ENCODE results near the gene IL18. TPM values are rescaled to one million over a fixed set of nuclear protein-coding genes. Genes with fewer than 3 reads are reported as not detected.

The IL18 gene
- total RNA-seq, 1 donor from 2014 or later, result not detected

- Histone ChIP-seq H3K27ac (no peak overlapping the region), H3K4me2 (no peak overlapping the region), H3K27me3 (peaks cover 42% of the 10 kb centered on the region), H3K9ac (no peak overlapping the region), H3K4me3 (no peak overlapping the region), H3K79me2 (ENCODE audit: low read depth) (no peaks in the 10 kb centered on the region), H3K4me1 (no peaks in the 10 kb centered on the region), H3K9me3 (ENCODE audit: low read depth) (no peaks in the 10 kb centered on the region), H2AFZ (replicated peaks) (no peak overlapping the region), H3F3A (ENCODE audit: low read depth) (no peaks in the 10 kb centered on the region), H3K36me3 (no peaks in the 10 kb centered on the region), H4K20me1 (ENCODE audit: low read depth) (no peaks in the 10 kb centered on the region)
- H3K27me3 Mint-ChIP-seq (ENCODE audit: insufficient read depth, low read depth), result no peaks in the 10 kb centered on the region
- H3K4me1 Mint-ChIP-seq, result peaks cover 9% of the 10 kb centered on the region
- no peaks in the 10 kb centered on the region for H3K36me3 Mint-ChIP-seq
- no peak overlapping the region for H3K27ac Mint-ChIP-seq
- H3K4me3 Mint-ChIP-seq, result no peak overlapping the region
- peaks cover 4% of the 10 kb centered on the region for H3K9me3 Mint-ChIP-seq
- TF ChIP-seq EZH2phosphoT487 (IDR thresholded peaks at IDR 0.05) (no peak), CTCF (IDR thresholded peaks at IDR 0.05) (no peak), EZH2 (IDR thresholded peaks at IDR 0.05) (no peak)
- no peak for DNase-seq (ENCODE audit: low spot score)
Measured at GRCh38 chr11:112179601-112180000, 15.7 kb upstream of the IL18 start.

GRCh38 chr11:112178936-112179335 lies 15.0 kb upstream of the IL18 start:
- Histone ChIP-seq H2AFZ (replicated peaks) (no peak overlapping the region), H3K79me2 (ENCODE audit: low read depth) (no peaks in the 10 kb centered on the region), H3K4me3 (no peak overlapping the region), H3K36me3 (no peaks in the 10 kb centered on the region), H3K4me1 (no peaks in the 10 kb centered on the region), H3K9me3 (ENCODE audit: low read depth) (no peaks in the 10 kb centered on the region), H3K27ac (no peak overlapping the region), H4K20me1 (ENCODE audit: low read depth) (no peaks in the 10 kb centered on the region), H3K27me3 (peaks cover 42% of the 10 kb centered on the region), H3K4me2 (no peak overlapping the region), H3K9ac (no peak overlapping the region), H3F3A (ENCODE audit: low read depth) (no peaks in the 10 kb centered on the region)
- Mint-ChIP-seq H3K36me3 (no peaks in the 10 kb centered on the region), H3K27me3 (ENCODE audit: insufficient read depth, low read depth) (no peaks in the 10 kb centered on the region), H3K4me3 (no peak overlapping the region), H3K4me1 (peaks cover 10% of the 10 kb centered on the region), H3K27ac (no peak overlapping the region), H3K9me3 (peaks cover 4% of the 10 kb centered on the region)
- DNase-seq (ENCODE audit: low spot score), result no peak
- TF ChIP-seq EZH2 (IDR thresholded peaks at IDR 0.05), result no peak
- TF ChIP-seq EZH2phosphoT487 (IDR thresholded peaks at IDR 0.05), result no peak
- TF ChIP-seq CTCF (IDR thresholded peaks at IDR 0.05), result no peak

GRCh38 chr11:112178428-112178827 lies 14.5 kb upstream of the IL18 start:
- H2AFZ ChIP-seq (replicated peaks), result no peak overlapping the region
- no peaks in the 10 kb centered on the region for H3K36me3 Mint-ChIP-seq
- no peak overlapping the region for H3K9ac ChIP-seq
- H3K79me2 ChIP-seq (ENCODE audit: low read depth), result no peaks in the 10 kb centered on the region
- no peaks in the 10 kb centered on the region for H3K27me3 Mint-ChIP-seq (ENCODE audit: insufficient read depth, low read depth)
- TF ChIP-seq EZH2 (IDR thresholded peaks at IDR 0.05) (no peak), CTCF (IDR thresholded peaks at IDR 0.05) (no peak), EZH2phosphoT487 (IDR thresholded peaks at IDR 0.05) (no peak)
- H3K4me1 Mint-ChIP-seq, result peaks cover 10% of the 10 kb centered on the region
- H3K4me3 Mint-ChIP-seq, result no peak overlapping the region
- H3K9me3 Mint-ChIP-seq, result peaks cover 4% of the 10 kb centered on the region
- H3K4me1 ChIP-seq, result no peaks in the 10 kb centered on the region
- no peaks in the 10 kb centered on the region for H3F3A ChIP-seq (ENCODE audit: low read depth)
- H4K20me1 ChIP-seq (ENCODE audit: low read depth), result no peaks in the 10 kb centered on the region
- no peak for DNase-seq (ENCODE audit: low spot score)
- no peaks in the 10 kb centered on the region for H3K36me3 ChIP-seq
- no peak overlapping the region for H3K27ac Mint-ChIP-seq
- no peak overlapping the region for H3K27ac ChIP-seq
- peaks cover 42% of the 10 kb centered on the region for H3K27me3 ChIP-seq
- H3K4me2 ChIP-seq, result no peak overlapping the region
- H3K4me3 ChIP-seq, result no peak overlapping the region
- H3K9me3 ChIP-seq (ENCODE audit: low read depth), result no peaks in the 10 kb centered on the region

All from neural progenitor cell (in vitro differentiated cells).